OCI-LY3 (cell line): ENCODE data around the gene FANCD2OS.

Experiments used
- H2AFZ ChIP-seq: fragments of 200-600, 300-600 bp; shearing (Covaris generic); 2 replicates; pipeline ENCODE4 v1.6.0; 2014; ENCODE audit warnings: antibody characterized with exemption, low read depth, low read length
- H3K27ac ChIP-seq: fragments of 200-600, 300-600 bp; sonication (generic); 2 replicates; pipeline ENCODE4 v1.5.1; 2014; ENCODE audit warnings: mild to moderate bottlenecking, low read length, moderate library complexity, mixed read lengths
- H3K27me3 ChIP-seq: fragments of 200-600, 300-600 bp; sonication (generic); 2 replicates; pipeline ENCODE4 v1.6.1; 2014; ENCODE audit warnings: low read depth, low read length, mixed read lengths
- H3K36me3 ChIP-seq: fragments of 200-600, 300-600 bp; sonication (generic); replicated peaks from 2 replicates; pipeline ENCODE3; 2014; ENCODE audit warnings: low read depth, low read length, mixed read lengths
- H3K4me1 ChIP-seq: fragments of 300-600, 200-600 bp; sonication (generic); 2 replicates; pipeline ENCODE4 v1.6.1; 2014; ENCODE audit warnings: low read length, mixed read lengths
- H3K4me2 ChIP-seq: fragments of 200-600, 300-600 bp; sonication (generic); 2 replicates; pipeline ENCODE4 v1.6.1; 2014; ENCODE audit warnings: low read length, mixed read lengths
- H3K4me3 ChIP-seq: fragments of 300-600, 200-600 bp; sonication (generic); 2 replicates; pipeline ENCODE4 v1.5.1; 2014; ENCODE audit warnings: antibody characterized with exemption, mild to moderate bottlenecking, low read length, moderate library complexity
- H3K79me2 ChIP-seq: fragments of 300-600, 200-600 bp; shearing (Covaris generic); 2 replicates; pipeline ENCODE4 v1.6.1; 2014; ENCODE audit warnings: mild to moderate bottlenecking, low read length, mixed read lengths
- H3K9ac ChIP-seq: fragments of 300-600, 200-600 bp; shearing (Covaris generic); 2 replicates; pipeline ENCODE4 v1.6.0; 2014; ENCODE audit warnings: mild to moderate bottlenecking, low read length, moderate library complexity
- H3K9me3 ChIP-seq: fragments of 200-600, 300-600 bp; shearing (Covaris generic); 2 replicates; pipeline ENCODE4 v1.6.1; 2014; ENCODE audit warnings: low read length, mixed read lengths; ENCODE audit not compliant: insufficient read depth
- H4K20me1 ChIP-seq: fragments of 200-600, 300-600 bp; sonication (generic); 2 replicates; pipeline ENCODE4 v1.6.1; 2016; ENCODE audit warnings: low read length, mixed read lengths; ENCODE audit not compliant: insufficient read depth
- CTCF ChIP-seq: fragments of 200-600, 300-600 bp; sonication (generic); IDR thresholded peaks from 2 replicates; pipeline ENCODE4 v1.5.1; 2014; ENCODE audit warnings: antibody characterized with exemption, low read length, low read depth
- EZH2phosphoT487 ChIP-seq: fragments of 200-600 bp; shearing (Covaris generic); IDR thresholded peaks from 2 replicates; pipeline ENCODE4 v1.6.1; 2018; ENCODE audit warnings: antibody characterized with exemption, mixed run types, low read depth

Gene FANCD2OS

DNA sequence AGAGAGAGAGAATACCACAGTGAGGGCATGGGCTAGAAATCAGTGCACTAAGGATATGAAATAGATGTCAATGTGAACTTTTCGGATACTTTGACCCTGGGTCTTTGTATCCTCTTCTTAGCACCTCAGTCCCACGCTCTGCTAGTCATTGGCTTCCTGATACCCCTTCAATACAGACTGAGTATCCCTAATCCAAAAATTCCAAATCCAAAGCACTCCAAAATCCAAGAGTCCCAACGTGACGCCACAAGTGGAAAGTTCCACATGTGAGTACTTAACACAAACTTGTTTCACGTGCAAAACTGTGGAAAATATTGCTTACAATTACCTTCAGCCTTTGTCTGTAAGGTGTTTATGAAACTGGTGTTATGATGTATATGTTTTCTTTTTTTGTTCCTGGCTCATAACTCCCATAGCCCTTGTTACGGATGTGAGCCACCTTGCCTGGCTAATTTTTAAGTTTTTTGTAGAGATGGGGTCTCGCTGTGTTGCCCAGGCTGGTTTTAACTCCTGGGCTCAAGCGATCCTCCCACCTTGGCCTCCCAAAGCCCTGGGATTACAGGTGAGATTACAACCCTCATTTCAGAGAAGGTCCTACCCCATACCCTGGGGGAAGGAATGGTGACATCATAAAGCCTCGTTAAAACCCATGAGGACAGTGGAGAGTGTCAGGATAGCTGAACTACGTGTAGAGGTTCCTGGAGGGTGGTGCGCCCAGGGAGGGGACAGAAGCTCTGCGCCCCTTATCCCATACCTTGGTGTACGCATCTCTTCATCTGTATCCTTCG is 46.5 kb upstream of the FANCD2OS start:
- no peak overlapping the region for H3K9ac ChIP-seq
- no peaks in the 10 kb centered on the region for H3K9me3 ChIP-seq
- H3K36me3 ChIP-seq, result peaks cover 24% of the 10 kb centered on the region
- H3K4me2 ChIP-seq, result no peak overlapping the region
- no peak overlapping the region for H3K27ac ChIP-seq
- no peaks in the 10 kb centered on the region for H3K4me1 ChIP-seq
- no peaks in the 10 kb centered on the region; the same call in 1 of the 2 replicates for H4K20me1 ChIP-seq
- no peak overlapping the region for H2AFZ ChIP-seq
- H3K27me3 ChIP-seq, result no peaks in the 10 kb centered on the region
- no peak for TF ChIP-seq EZH2phosphoT487
- no peak for TF ChIP-seq CTCF
- no peak overlapping the region for H3K4me3 ChIP-seq
- H3K79me2 ChIP-seq, result peaks cover 2% of the 10 kb centered on the region; the same call in 1 of the 2 replicates

GRCh38 chr3:10150987-10151386 is 42.9 kb upstream of the FANCD2OS start:
- Histone ChIP-seq H4K20me1 (no peaks in the 10 kb centered on the region; the same call in 1 of the 2 replicates), H3K27me3 (no peaks in the 10 kb centered on the region), H3K79me2 (peaks cover 35% of the 10 kb centered on the region), H3K9ac (no peak overlapping the region), H3K9me3 (no peaks in the 10 kb centered on the region), H3K27ac (no peak overlapping the region), H3K4me3 (no peak overlapping the region), H3K36me3 (peaks cover 35% of the 10 kb centered on the region), H2AFZ (no peak overlapping the region), H3K4me2 (no peak overlapping the region), H3K4me1 (no peaks in the 10 kb centered on the region)
- TF ChIP-seq CTCF (no peak), EZH2phosphoT487 (no peak)

DNA sequence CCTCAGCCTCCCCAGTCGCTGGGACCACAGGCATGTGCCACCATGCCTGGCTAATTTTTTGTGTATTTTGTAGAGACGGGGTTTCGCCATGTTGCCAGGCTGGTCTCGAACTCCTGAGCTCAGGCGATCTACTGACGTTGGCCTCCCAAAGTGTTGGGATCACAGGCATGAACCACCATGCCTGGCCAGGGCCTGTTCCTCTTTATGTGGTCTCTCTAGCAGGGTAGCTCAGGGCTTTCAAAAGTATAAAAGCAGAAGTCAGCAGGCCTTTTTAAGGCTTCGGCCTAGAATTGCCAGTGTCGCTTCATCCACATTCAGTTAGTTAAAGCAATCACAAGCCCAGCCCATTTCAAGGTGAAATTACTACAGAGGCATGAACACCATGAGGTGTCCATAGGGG is 41.2 kb upstream of the FANCD2OS start:
- H3K4me3 ChIP-seq, result no peak overlapping the region
- TF ChIP-seq EZH2phosphoT487 (no peak), CTCF (no peak)
- peaks cover 53% of the 10 kb centered on the region for H3K79me2 ChIP-seq
- peaks cover 6% of the 10 kb centered on the region; the same call in 1 of the 2 replicates for H4K20me1 ChIP-seq
- no peak overlapping the region for H3K4me2 ChIP-seq
- H3K27ac ChIP-seq, result no peak overlapping the region
- no peak overlapping the region for H3K9ac ChIP-seq
- H2AFZ ChIP-seq, result no peak overlapping the region
- no peaks in the 10 kb centered on the region for H3K27me3 ChIP-seq
- no peaks in the 10 kb centered on the region for H3K4me1 ChIP-seq
- H3K36me3 ChIP-seq, result peaks cover 35% of the 10 kb centered on the region
- H3K9me3 ChIP-seq, result no peaks in the 10 kb centered on the region

- no peak for TF ChIP-seq CTCF
- TF ChIP-seq EZH2phosphoT487, result no peak
- Histone ChIP-seq H3K27me3 (no peaks in the 10 kb centered on the region), H3K36me3 (peaks cover 40% of the 10 kb centered on the region), H3K9me3 (no peaks in the 10 kb centered on the region), H4K20me1 (peaks cover 23% of the 10 kb centered on the region), H3K4me1 (peaks cover 18% of the 10 kb centered on the region), H3K27ac (no peak overlapping the region), H3K4me3 (no peak overlapping the region), H3K4me2 (no peak overlapping the region), H3K9ac (no peak overlapping the region), H3K79me2 (peaks cover 79% of the 10 kb centered on the region), H2AFZ (no peak overlapping the region)
These were observed 37.6 kb upstream of the FANCD2OS start for GRCh38 chr3:10145685-10146084.
